RPMI8226 (cell line): ENCODE results near the gene CALHM3.
A peak's percentile ranks its signal among the peaks of the same experiment; 100 is the strongest.
"Not testable (repeated sequence)": the region's sequence is repeated elsewhere in the genome, so short reads cannot be mapped to it uniquely, and the experiment has no call there.

Source experiments
- DNase-seq: peaks from one replicate; pipeline ENCODE4 v3.0.0-alpha.2; 2015

CALHM3 gene

GRCh38 chr10:103501186-103501585, 22.1 kb upstream of the CALHM3 start:
- no peak for DNase-seq

- DNase-seq = no peak
These were observed 21.4 kb upstream of the CALHM3 start for GRCh38 chr10:103500481-103500880.

DNA sequence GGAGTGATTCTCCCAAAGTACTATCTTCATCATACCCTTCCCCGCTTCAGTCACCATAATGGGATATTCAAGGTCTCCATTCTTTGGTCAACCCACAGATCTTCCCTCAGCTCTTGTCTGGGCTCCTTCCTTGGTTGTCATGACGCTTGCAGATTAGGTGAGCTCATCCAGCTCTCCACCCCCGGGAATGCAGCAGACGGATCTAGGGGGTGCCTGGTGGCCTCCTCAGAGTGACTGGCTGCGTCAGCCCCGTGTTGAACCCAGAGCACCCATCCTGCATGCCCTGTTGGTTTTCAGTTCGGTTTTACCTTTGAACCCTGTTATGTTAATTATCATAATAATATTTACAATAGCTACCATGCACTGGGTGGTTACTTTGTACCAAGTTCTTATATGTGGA, 20.8 kb upstream of the CALHM3 start:
- DNase-seq = no peak

- peak; percentile 75 for DNase-seq
These were observed 20.0 kb upstream of the CALHM3 start for GRCh38 chr10:103498936-103499638.

GRCh38 chr10:103497161-103497915, 18.3 kb upstream of the CALHM3 start:
- no peak for DNase-seq

- DNase-seq = no peak
These were observed 16.3 kb upstream of the CALHM3 start for GRCh38 chr10:103495321-103495720.

DNA sequence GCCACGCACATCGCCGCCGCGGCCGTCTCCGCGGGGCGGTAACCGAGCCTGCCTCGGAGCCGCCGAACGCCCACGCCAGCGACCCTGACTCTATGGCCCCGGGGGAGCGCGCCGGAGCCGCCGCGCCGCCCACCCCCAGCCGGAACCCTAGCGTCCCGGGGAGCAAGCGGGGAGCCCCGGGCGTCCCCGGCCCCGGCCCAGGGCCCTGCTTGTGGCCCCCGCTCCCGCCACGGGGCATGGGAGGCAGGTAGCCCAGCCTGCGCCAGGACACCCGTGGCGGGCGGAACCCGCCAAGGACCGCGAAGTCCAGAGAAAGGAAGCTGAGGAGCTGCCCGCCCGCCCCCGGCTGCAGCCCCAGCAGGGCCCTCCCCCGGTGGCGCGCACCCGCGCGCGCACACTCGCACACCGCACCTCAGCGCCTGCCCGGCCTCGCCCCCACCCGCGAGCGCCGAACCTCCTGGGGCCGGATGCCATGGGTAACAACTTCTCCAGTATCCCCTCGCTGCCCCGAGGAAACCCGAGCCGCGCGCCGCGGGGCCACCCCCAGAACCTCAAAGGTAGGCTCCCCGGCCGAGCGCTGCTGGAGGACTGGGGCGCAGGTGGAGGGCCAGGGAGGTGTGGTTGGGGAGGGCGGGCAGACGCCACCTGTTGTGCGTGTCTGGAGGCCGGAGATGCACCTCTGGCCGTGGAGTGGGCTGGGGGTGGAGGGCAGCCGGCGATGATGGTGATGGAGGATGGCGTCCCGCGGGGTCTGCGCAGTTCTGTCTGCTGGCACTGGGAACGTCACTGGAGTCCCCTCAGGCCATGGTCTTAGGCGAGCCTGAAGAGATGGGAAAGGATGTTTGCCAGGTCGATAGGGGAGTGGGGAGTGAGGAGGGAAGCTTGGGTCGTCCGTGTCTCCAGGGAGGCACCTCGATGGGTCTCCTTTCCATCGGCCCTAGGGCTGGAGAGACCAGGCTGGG, 15.2 kb upstream of the CALHM3 start:
- DNase-seq = peak; percentile 40

- no peak for DNase-seq
These were observed 14.4 kb upstream of the CALHM3 start, which contains the start of gene NEURL1 for GRCh38 chr10:103493362-103493915. Gene NEURL1 (plus strand): TSS chr10:103493705. CDS start chr10:103494388, 683 bp downstream.

DNA sequence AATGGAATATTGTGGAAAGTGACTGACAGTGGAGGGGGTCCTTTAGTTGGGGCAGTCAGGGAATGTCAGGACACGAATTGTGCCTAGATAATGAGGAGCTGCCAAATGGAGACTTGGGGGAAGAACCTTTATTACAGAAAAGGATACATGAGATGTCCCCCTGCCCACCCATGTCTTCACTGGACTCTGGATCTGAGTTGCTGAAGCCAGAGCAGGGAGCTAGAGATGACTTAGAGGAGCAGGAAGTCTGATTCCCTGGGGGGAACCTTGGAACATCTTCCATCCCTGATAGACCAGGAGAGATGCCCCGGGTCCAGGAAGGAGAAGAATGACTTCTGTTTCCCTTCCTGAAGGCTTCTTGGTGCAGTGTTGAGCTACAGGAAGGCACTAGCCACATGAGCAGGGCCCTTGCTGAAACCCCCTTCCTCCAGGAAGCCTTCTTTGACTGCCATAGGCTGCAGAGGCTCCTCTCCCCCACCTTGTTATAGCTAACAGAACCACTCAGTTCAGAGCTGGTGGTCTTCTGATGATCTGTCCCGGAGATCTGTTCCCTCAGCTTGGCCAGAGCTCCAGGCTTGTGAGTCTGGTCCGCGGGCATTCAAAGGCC, 13.7 kb upstream of the CALHM3 start:
- DNase-seq = no peak

GRCh38 chr10:103491729-103492364, 12.8 kb upstream of the CALHM3 start:
- DNase-seq = no peak

- no peak for DNase-seq
These were observed 11.9 kb upstream of the CALHM3 start for GRCh38 chr10:103490986-103491314.

- no peak for DNase-seq
These were observed 8.3 kb upstream of the CALHM3 start for GRCh38 chr10:103487410-103487708.

DNA sequence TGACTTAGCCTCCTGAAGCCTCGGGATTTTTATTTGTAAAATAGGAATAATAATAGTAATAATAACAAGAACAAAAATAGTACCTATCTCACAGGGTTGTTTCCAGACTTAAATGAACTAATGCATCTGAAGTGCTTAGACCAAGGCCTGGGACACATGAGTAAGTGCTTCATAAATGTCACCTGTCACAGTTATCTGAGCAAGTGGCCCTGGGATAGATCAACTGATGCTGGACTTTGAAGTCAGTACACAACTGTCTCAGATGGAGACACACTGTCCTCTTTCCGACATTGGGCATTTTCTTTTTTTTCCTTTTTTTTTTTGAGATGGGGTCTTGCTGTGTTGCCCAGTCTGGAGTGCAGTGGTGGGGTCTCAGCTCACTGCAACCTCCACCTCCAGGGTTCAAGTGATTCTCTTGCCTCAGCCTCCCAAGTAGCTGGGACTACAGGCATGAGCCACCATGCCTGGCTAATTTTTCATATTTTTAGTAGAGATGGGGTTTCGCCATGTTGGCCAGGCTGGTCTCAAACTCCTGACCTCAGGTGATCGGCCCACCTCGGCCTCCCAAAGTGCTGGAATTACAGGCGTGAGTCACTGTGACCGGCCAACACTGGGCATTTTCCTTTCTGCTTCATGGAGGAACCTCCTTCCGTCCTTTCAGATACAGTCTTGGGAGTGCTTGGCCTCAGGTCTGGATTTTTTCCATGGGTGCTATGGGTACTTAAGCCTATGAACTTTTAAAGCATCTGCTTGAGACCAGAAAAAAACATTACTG, 7.8 kb upstream of the CALHM3 start:
- DNase-seq = not testable (repeated sequence)

DNA sequence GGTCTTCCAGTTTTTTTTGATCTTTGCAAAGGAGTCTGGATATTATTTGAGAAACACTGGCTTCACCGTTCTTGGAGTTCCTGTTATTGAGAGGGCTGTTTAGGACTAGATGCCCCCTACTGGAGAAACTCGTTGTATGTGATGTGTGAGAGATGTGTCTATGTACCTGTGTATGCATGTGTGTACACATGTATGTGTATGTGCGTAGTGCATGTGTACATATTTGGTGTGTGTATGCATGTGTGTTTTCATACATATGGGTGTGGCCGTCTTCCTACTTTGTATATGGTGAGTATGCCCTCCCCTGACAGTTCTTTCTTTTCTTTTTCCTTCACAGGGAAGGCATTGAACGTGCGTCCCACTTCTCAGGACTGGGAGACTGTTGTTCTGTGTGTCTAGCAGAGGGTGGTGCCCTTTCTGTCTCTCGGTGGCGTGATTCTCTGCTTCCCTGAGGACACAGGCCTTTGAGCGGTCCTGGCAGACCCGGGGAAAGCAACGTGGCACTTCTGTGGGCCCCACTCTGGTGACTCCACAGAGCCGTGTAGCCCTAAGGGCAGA, 3.0 kb upstream of the CALHM3 start:
- peak; percentile 72 for DNase-seq

GRCh38 chr10:103480521-103480920, 1.5 kb upstream of the CALHM3 start:
- no peak for DNase-seq

GRCh38 chr10:103478671-103479070, 369 bp downstream of the CALHM3 start:
- no peak for DNase-seq

DNA sequence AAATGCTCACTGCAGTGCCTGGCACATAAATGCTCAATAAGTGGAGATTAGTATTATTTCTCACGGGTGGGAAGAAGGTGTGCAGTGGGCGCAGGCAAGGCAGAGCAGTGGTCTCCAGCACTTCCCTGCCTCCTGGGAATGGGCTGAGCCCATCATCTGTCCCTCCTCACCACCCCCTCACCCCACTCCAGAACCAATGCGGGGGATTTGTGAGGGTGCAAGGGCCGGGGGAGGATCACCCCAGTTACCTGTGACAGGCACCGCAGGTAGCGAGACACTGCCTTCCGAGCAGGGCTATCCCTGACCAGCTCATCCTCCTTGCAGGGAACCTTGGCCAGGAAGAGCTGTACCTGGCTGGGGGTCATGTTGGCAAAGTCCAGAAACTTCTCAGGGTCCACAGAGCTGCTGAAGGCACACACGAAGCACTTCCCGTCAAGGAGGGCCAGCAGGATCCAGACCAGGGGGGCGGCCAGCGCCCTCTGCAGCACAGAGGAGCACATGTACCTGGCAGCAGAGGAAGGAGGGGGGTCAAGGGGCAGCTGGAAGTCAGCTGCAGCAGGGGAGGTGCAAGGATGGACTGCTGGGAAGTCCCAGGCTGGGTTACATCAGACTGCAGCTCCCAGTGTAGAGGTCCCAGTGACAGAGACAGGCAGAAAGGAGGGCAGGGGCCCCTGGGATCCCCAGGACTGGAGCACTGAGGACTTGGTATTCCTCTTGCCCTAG, 2.8 kb downstream of the CALHM3 start:
- DNase-seq = no peak

GRCh38 chr10:103475437-103475836, 3.6 kb downstream of the CALHM3 start:
- no peak for DNase-seq

DNA sequence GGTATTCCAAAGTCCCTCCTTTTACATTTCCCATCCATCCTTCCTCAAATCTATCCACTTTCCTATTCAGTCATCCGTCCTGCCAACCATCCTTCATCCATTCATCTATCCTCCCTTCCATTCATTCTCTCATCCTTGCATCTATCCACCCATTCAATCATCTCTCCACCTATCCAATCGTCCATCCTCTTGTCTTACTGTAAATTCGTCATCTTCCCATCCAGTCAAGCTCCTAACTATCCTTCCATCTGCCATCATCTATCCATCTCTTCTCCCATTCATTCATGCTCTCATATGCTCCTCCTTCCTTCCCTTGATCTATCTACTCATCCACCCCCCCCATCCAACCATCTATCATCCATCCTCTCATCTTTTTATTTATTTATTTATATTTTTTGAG, 5.0 kb downstream of the CALHM3 start:
- DNase-seq = no peak

- DNase-seq = no peak
These were observed 5.8 kb downstream of the CALHM3 start for GRCh38 chr10:103473261-103473671.
